DMS153 treated with DMSO at 0.1 percent for 48 hours (cell line): ENCODE results near the gene SRSF9.
"Not testable (repeated sequence)": the region's sequence is repeated elsewhere in the genome, so short reads cannot be mapped to it uniquely, and the experiment has no call there.

Experiments
- DNase-seq: peaks from one replicate; lab custom pipeline; 2025; ENCODE audit not compliant: unreplicated experiment; lab: John Stamatoyannopoulos, UW

SRSF9 gene, protein sequence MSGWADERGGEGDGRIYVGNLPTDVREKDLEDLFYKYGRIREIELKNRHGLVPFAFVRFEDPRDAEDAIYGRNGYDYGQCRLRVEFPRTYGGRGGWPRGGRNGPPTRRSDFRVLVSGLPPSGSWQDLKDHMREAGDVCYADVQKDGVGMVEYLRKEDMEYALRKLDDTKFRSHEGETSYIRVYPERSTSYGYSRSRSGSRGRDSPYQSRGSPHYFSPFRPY

DNA sequence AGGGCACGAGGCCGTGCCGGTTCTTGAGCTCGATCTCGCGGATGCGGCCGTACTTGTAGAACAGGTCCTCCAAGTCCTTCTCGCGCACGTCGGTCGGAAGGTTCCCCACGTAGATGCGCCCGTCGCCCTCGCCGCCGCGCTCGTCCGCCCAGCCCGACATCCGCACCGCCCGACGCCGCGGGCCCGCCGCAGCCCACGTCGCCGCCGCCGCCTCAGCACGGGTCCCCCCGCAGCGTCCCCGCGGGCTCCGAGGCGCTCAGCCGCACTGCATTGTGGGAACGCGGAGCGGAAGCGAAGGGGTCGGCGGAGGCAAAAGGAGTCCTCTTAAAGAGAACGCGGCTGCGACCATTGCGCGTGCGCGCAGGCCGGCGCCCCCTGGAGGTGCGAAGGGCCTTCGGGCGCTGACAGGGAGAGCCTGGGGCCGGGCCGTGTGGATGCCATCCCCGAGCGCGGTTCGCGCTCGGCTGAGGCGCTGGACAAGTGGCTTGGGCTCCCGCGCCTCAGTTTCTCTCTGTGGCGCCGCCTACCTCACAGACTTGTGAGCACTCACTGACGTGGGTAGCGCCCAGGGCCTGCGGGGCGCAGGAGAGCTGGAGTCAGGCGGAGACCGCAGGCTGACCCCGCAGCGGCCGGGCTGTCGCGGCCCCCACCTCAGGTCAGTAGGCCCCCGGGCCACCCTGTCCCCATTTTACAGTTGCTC lies at the start of gene SRSF9:
TSS of gene SRSF9 (minus strand) at position 299 of the 700 bp plus-strand sequence. CDS start at position 160, 139 bp downstream.
- peak; percentile 95 for DNase-seq

DNA sequence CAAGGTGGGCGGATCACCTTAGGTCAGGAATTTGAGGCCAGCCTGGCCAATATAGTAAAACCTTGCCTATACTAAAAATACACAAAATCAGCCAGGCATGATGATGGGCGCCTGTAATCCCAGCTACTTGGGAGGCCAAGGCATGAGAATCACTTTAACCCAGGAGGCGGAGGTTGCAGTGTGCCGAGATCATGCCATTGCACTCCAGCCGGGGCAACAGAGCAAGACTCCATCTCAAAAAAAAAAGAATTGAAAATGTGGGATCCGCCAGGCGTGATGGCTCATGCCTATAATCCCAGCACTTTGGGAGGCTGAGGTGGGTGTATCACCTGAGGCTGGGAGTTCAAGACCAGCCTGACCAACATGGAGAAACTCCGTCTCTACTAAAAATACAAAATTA lies 49.8 kb upstream of the SRSF9 start:
- DNase-seq: not testable (repeated sequence)

DNA sequence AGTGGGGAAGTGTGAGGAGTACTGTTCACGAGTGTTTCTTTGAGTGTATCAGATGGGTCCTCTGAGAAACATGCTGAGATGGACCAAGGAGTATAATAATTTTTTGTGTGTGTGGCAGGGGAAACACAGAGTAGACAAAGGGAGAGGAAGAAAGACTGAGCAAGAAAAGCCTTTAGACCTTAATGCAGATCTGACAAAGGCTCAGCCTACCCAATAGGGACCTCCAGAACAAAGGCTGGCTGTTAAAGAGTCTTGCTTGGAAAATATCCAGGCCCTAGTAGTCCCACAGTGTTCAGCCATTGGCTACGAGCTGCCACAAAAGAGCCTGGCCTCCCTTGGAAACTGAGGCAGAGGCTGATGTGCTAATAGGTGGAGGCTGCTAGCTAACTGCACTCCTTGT lies 45.9 kb upstream of the SRSF9 start:
- DNase-seq: no peak

DNA sequence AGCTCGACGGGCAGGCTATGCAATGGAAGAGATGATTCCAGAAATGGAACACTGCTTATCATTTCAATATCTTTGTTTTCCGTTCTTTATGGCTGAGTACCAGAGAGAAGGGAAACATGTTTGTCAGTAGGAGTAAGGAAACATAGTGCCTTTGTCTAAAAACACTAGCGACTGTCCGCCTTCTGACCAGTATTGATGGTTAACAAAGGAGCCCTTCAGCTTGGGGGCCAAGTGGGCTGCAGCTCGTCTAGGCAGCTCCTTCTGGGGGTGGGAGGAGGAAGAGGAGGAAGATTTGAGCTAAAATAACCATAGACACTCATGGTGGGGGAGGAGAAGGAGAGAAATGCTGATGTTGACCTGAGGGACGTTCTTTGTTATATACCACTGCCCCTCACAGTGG lies 44.5 kb upstream of the SRSF9 start:
- DNase-seq: no peak

DNA sequence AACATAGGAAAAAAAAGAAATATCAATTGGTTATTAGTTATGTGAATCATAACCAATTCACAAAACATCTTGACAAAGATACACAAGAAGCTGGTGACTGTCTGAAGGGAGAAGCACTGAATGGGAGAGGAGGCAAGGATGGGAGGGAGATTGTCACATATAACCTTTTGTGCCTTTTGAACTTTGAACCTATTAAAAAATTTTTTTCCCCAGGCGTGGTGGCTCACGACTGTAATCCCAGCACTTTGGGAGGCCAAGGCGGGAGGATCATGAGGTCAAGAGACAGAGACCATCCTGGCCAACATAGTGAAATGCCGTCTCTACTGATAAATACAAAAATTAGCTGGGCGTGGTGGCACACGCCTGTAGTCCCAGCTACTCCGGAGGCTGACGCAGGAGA lies 39.0 kb upstream of the SRSF9 start:
- no peak for DNase-seq

DNA sequence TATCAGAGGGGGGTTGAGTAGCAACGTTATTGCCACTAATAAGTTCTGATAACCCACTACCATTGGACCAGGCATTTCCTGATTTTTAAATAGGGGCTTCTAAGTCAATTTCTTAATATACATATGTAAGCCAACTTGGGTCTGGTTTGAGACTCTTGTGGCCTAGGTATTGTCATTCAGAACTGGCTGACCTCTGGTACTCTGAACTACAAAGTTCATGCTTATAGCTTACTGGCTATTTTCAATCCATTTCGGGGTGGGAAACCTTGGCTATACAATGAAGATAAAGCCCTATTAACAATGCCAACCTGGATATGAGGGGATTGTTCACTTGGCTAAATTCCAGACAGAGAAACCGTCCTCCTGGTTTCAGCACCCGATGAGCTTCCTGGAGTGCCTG lies 35.0 kb upstream of the SRSF9 start:
- no peak for DNase-seq

DNA sequence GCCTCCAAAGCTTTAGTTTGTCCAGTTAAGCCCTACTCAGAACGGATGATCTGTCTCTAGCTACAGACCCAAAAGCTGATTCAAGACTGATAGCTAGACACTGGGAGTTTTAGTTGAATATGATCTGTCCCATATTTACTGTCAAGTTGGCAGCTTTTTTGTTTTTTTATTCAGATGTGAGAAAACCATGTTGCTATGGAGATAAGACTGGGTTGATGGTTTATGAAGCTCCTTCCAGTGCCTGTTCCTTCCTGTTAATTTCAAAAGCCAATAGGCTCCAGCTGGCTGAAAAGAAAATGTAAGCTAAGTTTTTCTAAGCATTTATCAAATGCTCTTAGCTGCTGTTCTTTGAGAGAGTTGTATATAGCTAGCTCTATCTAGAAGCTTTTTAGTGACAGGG lies 31.0 kb upstream of the SRSF9 start:
- no peak for DNase-seq

DNA sequence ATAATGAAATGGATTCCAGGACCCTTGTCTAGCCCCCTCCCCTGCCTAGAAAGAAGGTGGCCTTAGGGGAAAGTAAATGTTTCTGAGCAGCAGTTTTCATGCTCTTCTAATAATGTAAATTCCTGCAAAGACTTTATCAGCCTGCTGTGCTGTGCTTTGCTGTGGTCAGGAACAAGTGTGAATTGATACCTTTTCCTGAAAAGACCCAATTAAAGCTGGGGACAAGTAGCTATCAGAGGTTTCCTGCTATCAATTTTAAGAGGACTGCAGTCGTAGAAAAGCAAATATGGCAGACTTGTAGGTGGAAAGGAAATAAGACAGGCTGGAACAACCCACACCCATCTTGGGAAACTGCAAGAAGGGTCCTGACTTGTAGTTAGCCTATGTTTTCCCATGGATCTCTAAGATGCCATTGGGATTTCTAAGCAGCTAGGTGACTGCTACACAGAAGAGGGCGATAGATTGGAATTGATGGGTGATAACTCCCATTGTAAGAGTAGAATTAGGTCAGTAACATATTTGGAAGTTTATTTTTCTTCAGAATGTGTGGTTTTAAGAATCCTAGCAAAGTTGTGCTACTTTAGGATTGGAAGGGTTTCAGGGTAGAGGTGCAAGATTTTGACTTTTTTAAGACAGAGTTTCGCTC lies 29.4 kb upstream of the SRSF9 start:
- no peak for DNase-seq

DNA sequence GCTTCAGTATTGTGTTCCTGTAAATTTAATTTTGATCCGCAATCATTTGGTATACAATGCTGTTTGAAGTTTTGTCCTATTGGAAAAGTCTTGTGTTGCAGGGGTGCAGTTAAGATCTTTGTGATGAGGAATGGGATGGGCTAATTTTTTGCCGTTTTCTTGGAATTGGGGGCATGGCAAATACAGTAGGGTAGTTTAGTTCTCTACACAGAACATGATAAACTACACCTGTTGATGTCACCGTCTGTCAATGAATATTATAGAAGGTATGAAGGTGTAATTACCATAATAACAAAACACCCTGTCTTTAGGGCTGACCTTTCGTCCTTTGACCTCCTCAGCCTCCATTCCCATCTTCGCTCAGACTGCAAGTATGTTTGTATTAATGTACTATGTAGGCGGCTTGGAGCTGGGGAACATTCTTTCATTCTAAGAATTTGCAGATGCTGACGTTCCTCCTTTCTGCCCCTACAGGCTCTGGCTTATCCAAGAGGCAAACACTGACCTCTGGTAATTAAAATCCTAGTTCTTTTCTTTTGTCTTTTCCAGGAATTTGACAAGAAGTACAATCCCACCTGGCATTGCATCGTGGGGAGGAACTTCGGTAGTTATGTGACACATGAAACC lies 28.1 kb upstream of the SRSF9 start:
- no peak for DNase-seq

DNA sequence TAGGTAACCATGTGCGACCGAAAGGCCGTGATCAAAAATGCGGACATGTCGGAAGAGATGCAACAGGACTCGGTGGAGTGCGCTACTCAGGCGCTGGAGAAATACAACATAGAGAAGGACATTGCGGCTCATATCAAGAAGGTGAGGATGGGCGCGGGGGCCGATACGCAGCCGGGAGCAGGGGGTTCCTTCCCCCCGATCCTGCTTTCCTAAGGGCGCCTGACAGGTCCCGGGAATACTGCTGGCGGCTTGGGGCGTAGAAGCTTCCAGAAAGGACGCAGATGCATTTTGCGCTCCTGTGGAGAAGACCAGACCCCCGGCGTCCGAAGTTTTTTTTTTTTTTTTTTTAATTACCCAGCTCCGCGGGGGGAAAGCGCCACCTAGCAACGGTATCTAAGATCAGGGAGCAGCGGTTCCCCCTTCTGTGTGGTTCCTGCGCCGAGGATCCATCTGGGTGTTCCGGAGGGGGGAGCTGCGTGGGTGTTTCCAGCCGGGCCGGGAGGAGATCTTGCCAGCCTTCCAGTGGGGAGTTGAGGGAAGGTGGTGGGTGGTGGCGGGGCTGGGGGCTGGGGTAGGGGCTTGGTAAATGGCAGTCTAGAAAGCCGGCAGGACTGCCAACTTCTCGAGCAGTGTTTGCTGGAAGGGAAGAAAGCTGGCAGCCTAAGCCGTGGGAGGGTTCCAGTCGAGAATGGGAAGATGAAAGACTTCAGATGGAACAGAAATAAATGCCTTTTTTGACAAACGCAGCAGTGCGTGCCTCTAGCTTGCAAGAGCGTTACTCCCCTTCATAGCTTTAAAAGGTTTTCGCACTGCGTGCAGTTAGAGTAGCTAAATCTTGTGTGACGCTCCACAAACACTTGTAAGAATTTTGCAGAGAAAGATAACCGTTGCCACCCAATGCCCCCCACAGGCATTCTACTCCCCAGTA lies 27.1 kb upstream of the SRSF9 start:
- DNase-seq: no peak

DNA sequence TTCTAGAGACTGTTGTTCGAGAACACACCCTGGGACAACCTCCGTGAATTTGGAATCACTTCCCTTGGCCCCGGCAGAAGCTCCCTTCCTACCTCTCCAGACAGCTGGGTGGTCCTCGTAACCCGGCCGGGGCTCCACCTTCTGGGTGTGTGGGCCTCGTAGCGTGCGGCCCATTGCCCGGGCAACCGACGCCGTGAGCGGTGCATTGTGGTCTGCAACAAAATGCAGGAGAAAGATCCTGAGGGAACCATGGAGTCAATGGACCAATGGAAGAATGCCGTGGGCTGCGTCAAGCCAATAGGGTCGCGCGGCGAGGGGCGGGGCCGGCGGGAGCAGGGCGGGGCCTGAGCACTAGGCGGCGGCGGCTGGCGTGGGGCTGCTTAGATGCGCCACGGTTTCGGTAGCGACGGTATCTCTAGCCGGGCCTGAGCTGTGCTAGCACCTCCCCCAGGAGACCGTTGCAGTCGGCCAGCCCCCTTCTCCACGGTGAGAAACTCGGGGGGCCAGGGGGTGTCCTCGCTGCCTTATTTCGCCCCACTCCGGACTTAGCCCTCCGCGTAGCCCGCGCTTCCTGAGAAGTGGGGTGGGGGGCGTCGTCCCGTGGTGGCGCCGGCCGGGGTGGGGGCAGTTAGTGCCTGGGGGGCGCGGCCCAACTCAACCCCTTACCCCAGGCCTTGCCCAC lies 26.3 kb upstream of the SRSF9 start, which contains the start of gene DYNLL1:
TSS of gene DYNLL1 (plus strand) at position 383 of the 682 bp plus-strand sequence. CDS start 309 bp downstream, outside the sequence.
- peak; percentile 92 for DNase-seq

DNA sequence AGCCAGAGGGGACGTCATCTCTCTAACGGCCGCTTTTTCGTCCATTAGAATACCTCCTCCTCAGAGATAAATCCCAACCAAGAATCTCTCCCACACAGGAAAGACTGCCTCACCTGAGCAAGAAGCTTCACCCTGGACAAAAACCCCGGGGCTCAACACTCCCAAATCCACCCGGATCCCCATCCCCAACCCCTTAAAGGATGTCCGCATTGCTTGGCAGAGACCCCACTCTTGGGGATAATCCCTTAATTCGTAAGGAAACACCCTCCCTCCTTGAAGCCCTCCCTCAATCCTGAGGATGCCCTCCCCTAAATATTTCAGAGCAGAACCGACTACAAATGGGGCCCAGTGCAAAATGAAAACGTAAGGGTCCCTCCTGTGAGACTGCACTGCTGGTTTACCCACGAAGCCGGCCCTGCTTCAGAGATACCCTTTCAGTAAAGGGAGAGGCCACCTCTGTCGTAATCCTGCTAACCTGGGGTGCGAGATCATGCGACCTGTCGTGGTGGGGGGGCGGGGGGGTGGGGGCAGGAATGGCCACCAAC lies 25.7 kb upstream of the SRSF9 start:
- no peak for DNase-seq

DNA sequence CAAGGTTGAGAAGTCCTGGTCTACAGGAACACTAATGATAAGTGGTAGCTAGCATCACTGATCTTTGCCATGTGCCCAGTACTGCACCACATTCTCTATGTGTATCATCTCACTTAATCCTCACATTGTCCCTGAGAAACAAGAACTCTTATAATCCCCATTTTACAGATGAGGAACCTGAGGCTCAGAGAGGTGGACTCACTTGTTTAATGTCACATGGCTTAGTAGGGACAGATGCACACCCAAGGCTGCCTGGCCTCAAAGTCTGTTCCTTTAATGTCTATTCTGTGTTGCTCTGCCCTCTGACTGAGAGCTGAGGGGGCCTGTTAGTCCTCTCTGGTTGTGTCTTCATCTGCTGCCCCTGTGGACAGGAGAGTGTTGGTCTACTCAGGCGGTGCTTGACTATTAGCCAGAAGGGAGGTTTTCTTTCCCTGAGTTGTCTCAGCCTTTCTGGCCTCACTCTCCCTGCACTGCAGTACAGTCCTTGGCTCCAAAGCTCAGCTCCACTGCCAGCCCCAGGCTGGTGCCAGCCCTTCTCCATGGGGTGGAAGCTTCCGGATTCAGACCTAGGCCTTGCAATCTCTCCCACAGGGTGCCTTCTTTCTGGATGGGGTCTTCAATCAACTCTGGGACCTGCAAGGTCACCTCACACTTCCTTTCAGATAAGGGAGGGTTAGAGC lies 21.4 kb upstream of the SRSF9 start:
- DNase-seq: no peak

DNA sequence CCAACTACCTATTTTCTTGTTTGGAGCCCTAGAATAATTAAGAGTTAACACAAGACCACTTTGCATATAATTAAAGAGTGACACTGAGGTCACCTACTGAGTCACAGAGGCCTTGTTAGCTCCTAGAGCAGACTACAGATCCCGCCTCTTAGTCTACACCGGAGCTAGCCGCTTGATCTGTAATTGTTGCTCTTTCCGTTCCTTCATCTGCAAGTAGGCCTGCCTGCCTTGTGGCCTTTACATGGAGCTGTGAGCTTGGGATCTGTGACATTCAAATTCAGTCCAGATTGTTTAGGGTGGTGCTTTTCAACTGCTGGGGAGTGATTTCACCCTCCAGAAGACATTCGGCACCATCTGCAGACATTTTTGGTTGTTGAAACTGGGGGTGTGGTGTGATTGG lies 20.8 kb upstream of the SRSF9 start:
- DNase-seq: no peak

DNA sequence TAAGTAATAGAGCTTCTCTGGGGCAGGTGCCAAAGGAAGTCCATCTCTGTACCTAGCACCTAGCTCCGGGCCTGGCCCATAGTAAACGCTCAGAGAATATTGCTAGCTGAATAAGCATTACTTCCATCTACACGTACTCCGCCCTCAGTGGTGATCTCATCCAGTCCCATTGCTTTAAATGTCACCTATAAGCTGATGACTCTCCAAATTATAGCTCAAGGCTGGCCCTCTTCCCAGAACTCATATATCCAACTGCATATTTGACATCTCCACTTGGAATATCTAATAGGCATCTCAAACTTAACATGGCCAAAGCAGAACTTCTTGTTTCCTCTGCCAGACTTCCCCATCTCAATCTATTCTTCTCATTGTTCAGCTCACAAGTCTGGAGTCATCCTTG lies 19.5 kb upstream of the SRSF9 start:
- DNase-seq: no peak

DNA sequence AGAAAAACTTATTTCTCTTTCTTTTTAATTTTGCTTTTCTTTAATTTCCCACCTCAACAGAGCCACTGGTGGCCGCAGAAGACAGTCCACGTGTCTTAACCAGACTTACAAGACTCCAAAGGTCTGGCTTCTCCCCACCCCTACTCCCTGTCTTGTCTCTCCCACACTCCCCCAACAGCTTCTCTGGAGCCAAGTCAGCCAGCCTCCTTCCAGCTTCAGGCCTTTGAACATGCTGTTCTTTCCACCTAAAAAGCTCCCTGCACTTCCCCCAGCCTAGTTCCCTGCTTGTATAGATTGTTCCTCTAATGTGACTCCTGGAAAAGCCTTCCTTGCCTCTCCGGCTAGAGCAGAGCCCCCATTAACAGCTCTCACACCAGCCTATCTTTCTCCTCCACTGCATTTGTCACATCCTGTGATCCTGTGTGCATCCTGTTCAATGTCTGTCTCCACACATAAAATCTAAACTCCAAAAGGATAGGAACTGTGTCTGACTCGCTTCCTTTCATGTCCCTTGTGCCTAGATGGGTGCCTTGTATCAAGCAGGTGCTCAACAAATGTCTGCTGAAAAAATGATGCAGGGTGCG lies 18.6 kb upstream of the SRSF9 start:
- no peak for DNase-seq

DNA sequence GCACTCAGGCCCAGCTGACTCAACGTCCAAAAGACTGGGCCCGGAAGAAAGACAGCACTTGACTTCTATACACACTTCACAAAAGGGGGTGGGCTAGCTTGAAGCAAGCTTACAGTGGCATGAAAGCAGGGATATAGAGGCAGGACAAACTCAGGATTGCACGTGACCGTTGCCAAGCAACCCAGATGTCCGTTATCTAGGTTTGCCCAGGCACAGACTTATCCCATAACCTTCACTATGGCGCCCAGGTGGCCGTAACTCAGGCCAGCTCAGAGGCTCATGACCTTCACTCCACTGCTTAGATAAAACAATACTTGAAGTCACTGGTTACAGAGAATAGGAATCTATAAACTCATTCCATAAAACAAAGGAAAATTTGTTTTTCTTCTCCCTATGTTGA lies 18.0 kb upstream of the SRSF9 start:
- DNase-seq: not testable (repeated sequence)

DNA sequence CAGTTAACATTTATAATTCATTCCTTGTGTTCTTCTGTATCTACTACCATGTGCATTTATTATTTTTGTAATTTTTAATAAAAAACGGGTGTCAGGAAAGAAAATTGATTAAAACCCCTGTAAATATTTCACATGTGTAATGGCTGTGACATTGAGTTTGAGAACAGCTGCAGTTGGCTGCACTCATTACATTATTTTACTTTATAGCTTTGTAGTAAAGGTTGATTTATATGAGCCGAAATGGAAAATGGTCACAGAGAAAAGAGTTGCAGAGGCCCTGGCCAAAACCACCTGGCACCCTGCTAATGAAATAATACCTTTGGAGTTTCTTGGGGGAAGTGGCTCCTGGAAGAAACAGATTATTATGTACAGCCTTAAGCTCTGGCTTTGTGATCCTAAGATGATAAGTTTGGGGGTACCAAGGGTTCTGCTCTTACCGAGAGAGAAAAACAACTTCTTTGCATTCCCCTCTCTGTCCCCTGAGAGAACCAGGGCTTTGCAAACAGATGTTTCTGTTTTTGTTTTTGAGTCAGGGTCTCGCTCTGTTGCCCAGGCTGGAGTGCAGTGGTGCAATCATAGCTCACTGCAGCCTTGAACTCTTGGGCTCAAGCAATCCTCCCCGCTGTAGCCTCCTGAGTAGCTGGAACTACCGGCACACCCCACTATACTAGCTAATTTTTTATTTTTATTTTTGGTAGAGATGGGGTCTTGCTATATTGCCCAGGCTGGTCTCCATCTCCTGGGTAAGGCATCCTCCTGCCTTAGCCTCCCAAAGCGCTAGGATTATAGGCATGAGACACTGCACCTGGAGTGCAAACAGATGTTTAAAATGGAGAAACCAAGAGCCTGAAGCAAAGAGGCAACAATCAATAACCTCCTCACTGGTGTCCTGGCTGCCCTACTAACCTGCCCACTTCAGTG lies 16.7 kb upstream of the SRSF9 start:
- DNase-seq: no peak
